HG03378 (cell line): ENCODE measurements around the gene FCER1G.

Experiments used
- ATAC-seq: cut with Tn5 transposase; IDR thresholded peaks from one replicate; pipeline ENCODE4 v1.9.1; 2021; ENCODE audit warnings: mild to moderate bottlenecking, moderate library complexity; ENCODE audit not compliant: unreplicated experiment

The FCER1G gene

GRCh38 chr1:161187311-161187710 lies 27.8 kb upstream of the FCER1G start:
- no peak for ATAC-seq

DNA sequence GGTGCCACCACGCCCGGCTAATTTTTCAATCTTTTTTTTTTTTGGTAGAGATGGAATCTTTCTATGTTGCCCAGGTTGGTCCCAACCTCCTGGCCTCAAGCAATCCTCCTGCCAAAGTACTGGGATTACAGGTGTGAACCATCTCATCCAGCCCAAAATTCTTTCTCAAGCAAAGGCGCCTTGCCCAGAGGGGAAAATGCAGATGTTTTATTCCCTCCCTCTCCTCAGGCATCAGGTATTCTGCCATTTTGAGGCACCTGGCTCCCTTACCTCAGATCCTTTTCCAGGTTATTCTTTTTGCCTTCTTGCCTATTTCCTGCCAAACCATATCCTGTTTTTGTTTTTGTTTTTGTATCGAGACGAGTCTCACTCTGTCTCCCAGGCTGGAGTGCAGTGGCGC lies 26.7 kb upstream of the FCER1G start:
- ATAC-seq: no peak

DNA sequence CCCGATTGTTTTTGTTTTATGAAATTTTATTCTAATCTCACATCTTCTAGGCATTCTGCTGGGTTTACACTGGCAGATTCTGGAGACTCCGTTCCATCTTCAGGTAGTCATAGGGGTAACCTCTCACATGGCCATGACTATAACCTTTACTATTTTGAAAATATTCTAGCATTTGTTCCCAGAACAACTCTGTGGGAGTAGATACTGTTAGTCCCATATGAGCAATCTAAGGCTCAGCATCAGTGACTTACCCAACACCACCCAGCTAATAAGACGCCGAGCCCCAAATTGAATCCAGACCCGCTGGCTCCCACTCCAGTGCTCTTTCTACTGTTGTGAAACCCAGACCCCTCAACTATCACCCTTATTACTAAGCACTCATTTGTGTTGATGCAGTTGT lies 26.1 kb upstream of the FCER1G start:
- no peak for ATAC-seq

GRCh38 chr1:161190962-161191521 lies 24.1 kb upstream of the FCER1G start:
- no peak for ATAC-seq

- no peak for ATAC-seq
These were observed 23.1 kb upstream of the FCER1G start for GRCh38 chr1:161191971-161192370.

DNA sequence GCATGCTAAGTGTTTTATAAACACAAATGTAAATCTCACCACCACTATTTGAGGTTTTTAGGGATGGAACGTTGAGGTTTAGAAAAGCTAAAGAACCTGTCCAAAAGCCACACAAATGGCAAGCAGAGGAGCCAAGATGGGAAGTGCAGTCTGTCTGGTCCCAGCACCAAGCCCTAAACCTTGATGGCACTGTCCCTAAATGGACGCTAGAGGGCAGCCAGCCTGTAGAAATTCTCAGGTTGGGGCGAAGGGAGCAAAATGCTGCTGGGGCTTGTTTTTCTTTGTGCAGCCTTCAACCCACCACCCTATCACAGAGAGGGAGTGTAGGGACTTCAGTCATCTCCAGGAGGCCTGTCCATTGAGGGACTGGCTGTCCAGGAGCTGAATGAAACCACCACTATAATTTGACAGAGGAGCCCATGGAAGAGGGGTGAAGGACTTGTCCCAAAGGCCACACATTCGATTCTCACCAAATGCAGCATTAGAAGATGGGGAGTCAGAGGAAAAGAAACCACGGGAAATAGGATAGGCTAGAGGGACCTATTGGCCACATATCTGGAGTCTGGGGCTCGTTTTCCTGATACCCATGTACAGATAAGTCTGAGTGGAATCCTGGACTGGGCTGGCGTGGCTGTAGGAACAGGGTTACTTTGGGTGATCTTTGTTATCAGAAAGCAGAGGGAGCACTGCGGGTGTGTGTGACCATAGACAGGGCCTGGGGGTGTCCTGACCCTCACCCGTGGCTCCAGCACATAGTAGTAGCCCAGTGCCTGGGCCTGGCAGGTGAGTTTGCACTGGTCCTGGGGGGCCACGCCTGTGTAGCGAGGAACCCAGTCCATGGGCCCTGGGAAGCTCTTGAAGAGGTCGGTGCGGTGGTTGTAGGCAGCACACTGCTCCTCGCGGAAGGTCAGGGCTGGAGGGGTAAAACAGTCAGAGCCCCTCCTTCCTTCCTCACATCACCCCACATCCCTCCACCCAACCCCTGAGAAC lies 22.3 kb upstream of the FCER1G start:
- ATAC-seq: no peak

DNA sequence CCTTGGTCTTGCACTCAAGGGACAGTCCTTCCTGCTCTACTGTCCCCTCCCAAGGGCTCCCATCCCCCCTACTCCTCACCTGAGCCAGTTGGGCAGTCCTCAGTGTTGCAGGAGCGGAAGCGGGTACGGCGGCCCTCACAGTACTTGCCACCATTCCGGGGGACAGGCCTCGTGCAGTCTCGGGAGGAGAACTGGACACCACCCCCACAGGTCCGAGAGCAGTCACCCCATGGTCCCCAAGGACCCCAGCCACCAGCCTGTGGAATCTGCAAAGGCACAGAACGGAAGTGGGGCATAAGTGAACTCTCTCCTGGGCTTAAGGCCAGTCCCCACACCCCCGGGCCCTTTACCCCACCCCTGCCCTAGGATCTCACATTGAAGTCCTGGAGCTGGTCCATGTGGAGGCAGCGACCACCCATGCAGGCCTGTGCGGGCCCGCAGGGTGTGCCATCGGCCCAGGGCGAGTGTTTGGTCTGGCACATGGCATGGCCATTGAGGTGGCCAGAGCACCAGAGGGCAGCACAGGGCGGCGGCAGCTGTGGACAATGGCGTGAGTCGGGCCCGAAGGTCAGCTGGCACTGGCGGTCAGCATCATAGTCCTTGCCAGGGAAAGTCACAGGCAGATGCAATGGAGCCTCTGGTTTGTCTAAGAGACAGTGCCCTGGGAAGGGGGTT lies 21.4 kb upstream of the FCER1G start:
- ATAC-seq: no peak

GRCh38 chr1:161195171-161195570 lies 19.9 kb upstream of the FCER1G start:
- no peak for ATAC-seq

GRCh38 chr1:161196111-161196510 lies 19.0 kb upstream of the FCER1G start:
- no peak for ATAC-seq

DNA sequence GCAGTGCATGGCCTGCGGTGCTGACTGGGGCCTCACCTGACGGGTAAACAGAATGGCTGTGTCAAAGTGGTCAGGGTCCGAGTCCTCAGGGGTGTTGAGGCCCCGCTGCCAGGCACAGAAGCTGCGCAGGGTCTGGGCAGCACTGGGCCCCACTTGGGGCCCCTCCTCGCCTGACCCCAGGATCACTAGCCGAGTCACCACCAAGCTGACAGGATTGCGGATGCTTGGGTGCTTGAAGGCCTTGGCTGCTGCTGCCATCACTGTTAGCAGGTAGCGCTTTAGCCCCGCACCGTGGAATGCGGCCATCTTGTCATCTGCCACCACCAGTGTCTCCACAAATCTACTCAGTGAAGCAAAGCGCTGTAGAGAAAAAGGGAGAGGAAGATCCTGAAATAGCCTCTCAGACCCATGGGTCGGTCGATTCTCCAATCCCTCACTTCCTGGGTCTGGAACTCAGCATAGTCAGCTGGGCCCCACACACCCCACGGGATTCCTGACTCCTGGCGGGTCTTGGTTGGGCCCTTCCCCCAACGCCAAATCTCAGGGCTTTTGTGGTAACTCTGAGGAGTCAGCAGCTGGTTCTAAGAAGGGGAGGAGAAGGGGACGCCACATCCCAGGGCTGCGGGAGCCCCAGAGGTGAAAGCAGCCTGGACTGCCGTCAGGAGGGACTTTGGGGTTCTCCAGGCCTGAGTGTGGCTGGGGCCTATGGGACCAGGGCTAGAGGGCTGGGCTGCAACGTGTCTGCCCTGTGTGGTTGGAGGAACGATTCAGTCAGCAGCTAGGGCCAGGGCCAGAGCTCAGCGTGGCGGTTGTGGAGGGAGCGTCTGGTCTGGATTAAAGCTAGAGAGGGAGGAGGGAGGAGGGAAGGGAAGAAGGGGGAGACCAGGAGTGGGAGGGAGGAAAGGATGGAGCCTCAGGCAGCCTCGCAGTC lies 18.3 kb upstream of the FCER1G start:
- no peak for ATAC-seq

GRCh38 chr1:161197560-161198193 lies 17.4 kb upstream of the FCER1G start:
- ATAC-seq: no peak

DNA sequence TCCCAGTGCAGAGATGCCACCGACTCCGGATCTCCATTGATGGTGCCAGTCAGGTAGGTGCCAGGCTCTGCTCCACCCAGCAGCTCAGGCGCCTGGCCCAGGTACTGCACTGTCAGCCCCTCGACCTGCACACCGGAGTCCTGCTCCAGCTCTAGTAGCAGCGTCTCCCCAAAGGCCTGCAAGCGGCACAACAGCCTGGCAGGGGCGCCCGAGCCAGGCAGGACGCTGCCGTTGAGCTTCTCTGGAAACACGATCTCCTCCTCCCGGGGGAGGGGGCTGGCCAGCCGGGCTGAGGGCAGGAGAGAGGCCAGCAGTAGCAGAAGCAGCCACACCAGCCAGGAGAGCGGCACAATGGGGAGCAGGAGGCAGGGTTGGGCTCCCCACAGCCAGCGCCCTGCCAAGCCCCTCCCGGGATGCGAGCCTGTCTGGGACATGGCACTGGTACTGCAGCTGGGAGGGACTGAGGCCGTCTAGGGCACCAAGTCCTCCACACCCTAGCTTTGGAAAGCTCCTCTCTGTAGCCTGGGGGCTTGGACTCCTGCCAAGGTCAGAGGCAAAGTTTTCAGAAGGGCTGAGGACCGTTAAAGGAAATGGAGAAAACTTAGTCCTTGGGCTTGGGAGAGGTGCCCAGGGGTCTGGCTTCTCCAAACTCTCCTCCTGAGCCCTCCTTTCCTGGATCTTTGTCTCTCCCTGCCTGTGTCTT lies 16.8 kb upstream of the FCER1G start:
- ATAC-seq: no peak

DNA sequence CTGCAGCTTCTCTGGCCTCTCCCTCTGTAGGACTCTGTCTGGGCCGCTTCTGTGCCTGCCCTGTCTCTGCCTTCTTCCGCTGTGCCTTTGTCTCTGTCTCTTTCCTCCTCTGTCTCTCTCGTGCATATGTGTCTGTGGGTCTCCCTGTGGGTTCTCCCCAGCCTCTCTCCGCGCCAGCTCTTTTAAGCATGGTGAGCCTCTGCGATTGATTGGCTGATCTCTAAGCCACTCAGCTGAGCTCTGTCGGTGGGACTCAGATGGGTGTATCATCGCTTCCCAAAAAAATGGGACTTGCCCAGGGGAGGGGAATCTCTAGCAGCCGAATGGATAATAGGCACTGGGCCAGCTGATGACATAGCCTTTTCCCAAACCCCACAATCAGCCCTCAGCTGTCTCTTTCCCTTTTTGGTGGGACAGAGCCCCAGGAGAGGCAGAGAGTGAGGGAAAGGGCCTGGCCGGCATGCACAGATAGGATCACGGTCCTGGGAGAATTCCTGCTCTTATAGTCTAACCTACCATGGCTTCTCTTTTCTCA lies 16.1 kb upstream of the FCER1G start, which contains the start of gene ADAMTS4:
Gene ADAMTS4 (minus strand): TSS at position 158 of the 535 bp plus-strand sequence. CDS start 427 bp downstream, outside the sequence.
- no peak for ATAC-seq

- no peak for ATAC-seq
These were observed 15.5 kb upstream of the FCER1G start for GRCh38 chr1:161199506-161200139.

GRCh38 chr1:161200421-161200991 lies 14.6 kb upstream of the FCER1G start:
- ATAC-seq: no peak

- ATAC-seq: no peak
These were observed 13.9 kb upstream of the FCER1G start for GRCh38 chr1:161200992-161201835.
